H9 (cell line): Measurements from ENCODE around the gene ADAM8. TPM values are rescaled to one million over a fixed set of nuclear protein-coding genes. Genes with fewer than 3 reads are reported as not detected.

Experiments
- DNase-seq: peaks from one replicate; pipeline ENCODE4 v3.0.0-alpha.2; 2017
- H2AFZ ChIP-seq: one replicate; pipeline ENCODE4 v1.6.1; 2013; ENCODE audit warnings: mild to moderate bottlenecking, low read length, control low read depth, moderate library complexity
- H2AK5ac ChIP-seq: 2 replicates; pipeline ENCODE4 v1.6.1; 2013; ENCODE audit warnings: low read length, control low read depth, mixed read lengths; ENCODE audit not compliant: insufficient read length
- H2BK120ac ChIP-seq: one replicate; pipeline ENCODE4 v1.6.1; 2013; ENCODE audit warnings: low read depth, mild to moderate bottlenecking, low read length, control low read depth, inconsistent platforms; ENCODE audit not compliant: poor library complexity, severe bottlenecking
- H2BK12ac ChIP-seq: 2 replicates; pipeline ENCODE4 v1.6.1; 2013; ENCODE audit warnings: low read length, control low read depth, mixed read lengths, low read depth; ENCODE audit not compliant: insufficient read length
- H2BK15ac ChIP-seq: 2 replicates; pipeline ENCODE4 v1.6.1; 2013; ENCODE audit warnings: low read depth, low read length, control low read depth
- H2BK20ac ChIP-seq: one replicate; pipeline ENCODE4 v1.6.1; 2013; ENCODE audit warnings: low read depth, mild to moderate bottlenecking, low read length, control low read depth, inconsistent platforms; ENCODE audit not compliant: poor library complexity, severe bottlenecking
- H2BK5ac ChIP-seq: 2 replicates; pipeline ENCODE4 v1.6.1; 2013; ENCODE audit warnings: low read length, control low read depth, mixed read lengths; ENCODE audit not compliant: insufficient read length
- H3K14ac ChIP-seq: 2 replicates; pipeline ENCODE4 v1.6.1; 2013; ENCODE audit warnings: low read length, control low read depth; ENCODE audit not compliant: insufficient read depth
- H3K18ac ChIP-seq: 2 replicates; pipeline ENCODE4 v1.6.1; 2013; ENCODE audit warnings: low read depth, mild to moderate bottlenecking, mixed read lengths, low read length, control low read depth; ENCODE audit not compliant: insufficient read length
- H3K23ac ChIP-seq: 2 replicates; pipeline ENCODE4 v1.6.1; 2013; ENCODE audit warnings: low read length, control low read depth, mixed read lengths, low read depth; ENCODE audit not compliant: insufficient read length
- H3K23me2 ChIP-seq: 2 replicates; pipeline ENCODE4 v1.6.1; 2013; ENCODE audit warnings: low read depth, mild to moderate bottlenecking, mixed read lengths, low read length, control low read depth; ENCODE audit not compliant: insufficient read length, poor library complexity, severe bottlenecking
- H3K27ac ChIP-seq: 2 replicates; pipeline ENCODE4 v1.5.1; 2013; ENCODE audit warnings: low read length, control low read depth, mixed read lengths, low read depth; ENCODE audit not compliant: insufficient read length
- H3K27me3 ChIP-seq: 2 replicates; pipeline ENCODE4 v1.6.1; 2013; ENCODE audit warnings: low read length, control low read depth, inconsistent platforms; ENCODE audit not compliant: insufficient read depth
- H3K4ac ChIP-seq: 2 replicates; pipeline ENCODE4 v1.6.1; 2013; ENCODE audit warnings: low read depth, mild to moderate bottlenecking, control low read depth, inconsistent platforms, low read length, moderate library complexity
- H3K4me1 ChIP-seq: 2 replicates; pipeline ENCODE4 v1.6.1; 2013; ENCODE audit warnings: low read length, control low read depth, inconsistent platforms; ENCODE audit not compliant: insufficient read depth
- H3K4me2 ChIP-seq: 2 replicates; pipeline ENCODE4 v1.6.1; 2013; ENCODE audit warnings: low read length, control low read depth, mixed read lengths; ENCODE audit not compliant: insufficient read length, insufficient read depth
- H3K56ac ChIP-seq: 2 replicates; pipeline ENCODE4 v1.6.1; 2013; ENCODE audit warnings: low read depth, mild to moderate bottlenecking, mixed read lengths, low read length, control low read depth; ENCODE audit not compliant: insufficient read length
- H3K79me1 ChIP-seq: 2 replicates; pipeline ENCODE4 v1.6.1; 2013; ENCODE audit warnings: low read depth, mild to moderate bottlenecking, moderate library complexity, low read length, control low read depth, inconsistent platforms; ENCODE audit not compliant: insufficient read depth, poor library complexity, severe bottlenecking
- H3K79me2 ChIP-seq: 2 replicates; pipeline ENCODE4 v1.6.1; 2013; ENCODE audit warnings: low read length, control low read depth, inconsistent platforms; ENCODE audit not compliant: insufficient read depth
- H3K9ac ChIP-seq: 2 replicates; pipeline ENCODE4 v1.6.1; 2013; ENCODE audit warnings: low read length, control low read depth, mixed read lengths; ENCODE audit not compliant: insufficient read length; ENCODE audit errors: extremely low read depth
- H3K9me3 ChIP-seq: one replicate; pipeline ENCODE4 v1.6.1; 2013; ENCODE audit warnings: low read depth, low read length, inconsistent platforms; ENCODE audit not compliant: control insufficient read depth
- H3T11ph ChIP-seq: one replicate; pipeline ENCODE4 v1.6.1; 2013; ENCODE audit warnings: mild to moderate bottlenecking, low read length, control low read depth, inconsistent platforms
- H4K20me1 ChIP-seq: one replicate; pipeline ENCODE4 v1.6.1; 2013; ENCODE audit not compliant: control insufficient read depth, insufficient read length, insufficient read depth
- H4K5ac ChIP-seq: 2 replicates; pipeline ENCODE4 v1.6.1; 2013; ENCODE audit warnings: low read depth, mild to moderate bottlenecking, mixed read lengths, low read length, control low read depth; ENCODE audit not compliant: insufficient read length
- H4K8ac ChIP-seq: replicated peaks from 2 replicates; pipeline ENCODE4 v1.6.1; 2013; ENCODE audit warnings: low read length, control low read depth, mixed read lengths, low read depth; ENCODE audit not compliant: insufficient read length
- H4K91ac ChIP-seq: 2 replicates; pipeline ENCODE4 v1.6.1; 2013; ENCODE audit warnings: low read depth, mild to moderate bottlenecking, moderate library complexity, mixed read lengths, low read length, control low read depth; ENCODE audit not compliant: insufficient read length
- H3K27ac Mint-ChIP-seq, 3 experiments: 2 replicates in 2 of 3; 3 replicates in 1 of 3; pipeline ENCODE4 v1.8.0; 2020 to 2021; ENCODE audit warnings: mixed read lengths in 3 of 3, mild to moderate bottlenecking in 1 of 3, moderate library complexity in 1 of 3
- H3K27me3 Mint-ChIP-seq: 2 replicates; pipeline ENCODE4 v1.8.0; 2021; ENCODE audit warnings: low read depth, mild to moderate bottlenecking, moderate library complexity, mixed read lengths
- H3K36me3 Mint-ChIP-seq, 3 experiments: 2 replicates in 2 of 3; 3 replicates in 1 of 3; pipeline ENCODE4 v1.8.0; 2020 to 2021; ENCODE audit warnings: low read depth in 3 of 3, mixed read lengths in 3 of 3; ENCODE audit not compliant: insufficient read depth in 1 of 3
- H3K4me1 Mint-ChIP-seq, 2 experiments: 2 replicates each; pipeline ENCODE4 v1.8.0; 2020; ENCODE audit warnings: mixed read lengths in 2 of 2
- H3K4me3 Mint-ChIP-seq, 2 experiments: 2 replicates in 1 of 2; 3 replicates in 1 of 2; pipeline ENCODE4 v1.8.0; 2020 to 2021; ENCODE audit warnings: mild to moderate bottlenecking in 2 of 2, mixed read lengths in 2 of 2, moderate library complexity in 1 of 2
- H3K9me3 Mint-ChIP-seq, 2 experiments: 2 replicates in 1 of 2; 3 replicates in 1 of 2; pipeline ENCODE4 v1.8.0; 2020; ENCODE audit warnings: mild to moderate bottlenecking in 2 of 2, mixed read lengths in 2 of 2, moderate library complexity in 1 of 2
- WGBS: extraction: QIAGEN DNeasy Blood & Tissue Kit; methylation state at CpG from one replicate; pipeline ENCODE4 v1.1.7; 2013; ENCODE audit warnings: missing lambda C conversion rate, low lambda C conversion rate, mixed read lengths; ENCODE audit not compliant: insufficient read length; ENCODE audit errors: extremely low coverage; 5-methylcytosine and 5-hydroxymethylcytosine counted together
- total RNA-seq: library from RNA; stranded (reverse); gene quantifications from 2 replicates; pipeline ENCODE4 v1.2.1, GENCODE V29; 2021
- TF ChIP-seq, protein P1 (sequence below): fragments of 200-600 bp; sonication (generic); conservative IDR thresholded peaks from 3 replicates; pipeline ENCODE4 v1.8.0; 2021; ENCODE audit warnings: antibody characterized with exemption, mild to moderate bottlenecking

The ADAM8 gene
- total RNA-seq, 1 experiment from 2014 or later, result 5.4 TPM

DNA sequence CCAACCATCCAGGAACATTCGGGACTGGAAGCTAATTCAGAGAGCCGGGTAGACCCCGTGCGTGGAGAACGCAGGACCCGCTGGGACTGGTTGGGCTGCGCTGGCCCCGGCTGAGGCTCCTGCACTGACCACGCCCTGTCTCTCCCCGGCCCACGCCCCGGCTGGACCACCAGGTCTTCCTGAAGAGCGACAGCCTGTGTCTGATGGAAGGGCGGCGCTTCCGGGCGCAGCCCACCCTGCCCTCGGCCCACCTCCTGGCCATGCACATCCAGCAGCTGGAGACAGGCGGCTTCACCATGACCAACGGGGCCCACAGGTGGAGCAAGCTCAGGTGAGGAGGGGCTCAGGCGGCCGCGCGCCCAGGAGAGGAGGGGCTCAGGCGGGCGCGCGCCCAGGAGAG, 56.9 kb downstream of the ADAM8 start:
- Mint-ChIP-seq H3K9me3 (peaks cover 4 to 5% of the 10 kb centered on the region in 2 experiments; a peak in 2 of 5 replicates), H3K4me1 (peaks cover 12 to 22% of the 10 kb centered on the region in 2 experiments), H3K27ac (no peak overlapping the region), H3K4me3 (peak overlapping the region; percentile 29 to 34; a peak in 3 of 5 replicates), H3K36me3 (peaks cover 2 to 21% (median 8%) of the 10 kb centered on the region in 3 experiments; a peak in 5 of 7 replicates), H3K27me3 (peaks cover 5% of the 10 kb centered on the region)
- Histone ChIP-seq H4K91ac (no peak overlapping the region), H3K79me2 (no peaks in the 10 kb centered on the region), H4K5ac (no peak overlapping the region), H4K8ac (no peak overlapping the region), H3K79me1 (no peaks in the 10 kb centered on the region), H3K14ac (no peak overlapping the region), H2AK5ac (no peak overlapping the region), H3K23ac (no peak overlapping the region), H3K18ac (no peak overlapping the region), H3K23me2 (no peaks in the 10 kb centered on the region), H2BK15ac (no peak overlapping the region), H3K9me3 (no peaks in the 10 kb centered on the region), H3K4me1 (no peaks in the 10 kb centered on the region), H3K4me2 (peak overlapping the region; percentile 28), H2BK20ac (no peak overlapping the region), H3K27ac (no peak overlapping the region), H3K4ac (no peak overlapping the region), H3K56ac (no peak overlapping the region), H4K20me1 (no peaks in the 10 kb centered on the region), H2BK12ac (no peak overlapping the region), H3K9ac (no peak overlapping the region), H2BK120ac (no peak overlapping the region), H3K27me3 (no peaks in the 10 kb centered on the region), H3T11ph (no peak overlapping the region), H2AFZ (no peak overlapping the region), H2BK5ac (no peak overlapping the region)
- peak; percentile 93 for DNase-seq
- TF ChIP-seq, protein P1, sequence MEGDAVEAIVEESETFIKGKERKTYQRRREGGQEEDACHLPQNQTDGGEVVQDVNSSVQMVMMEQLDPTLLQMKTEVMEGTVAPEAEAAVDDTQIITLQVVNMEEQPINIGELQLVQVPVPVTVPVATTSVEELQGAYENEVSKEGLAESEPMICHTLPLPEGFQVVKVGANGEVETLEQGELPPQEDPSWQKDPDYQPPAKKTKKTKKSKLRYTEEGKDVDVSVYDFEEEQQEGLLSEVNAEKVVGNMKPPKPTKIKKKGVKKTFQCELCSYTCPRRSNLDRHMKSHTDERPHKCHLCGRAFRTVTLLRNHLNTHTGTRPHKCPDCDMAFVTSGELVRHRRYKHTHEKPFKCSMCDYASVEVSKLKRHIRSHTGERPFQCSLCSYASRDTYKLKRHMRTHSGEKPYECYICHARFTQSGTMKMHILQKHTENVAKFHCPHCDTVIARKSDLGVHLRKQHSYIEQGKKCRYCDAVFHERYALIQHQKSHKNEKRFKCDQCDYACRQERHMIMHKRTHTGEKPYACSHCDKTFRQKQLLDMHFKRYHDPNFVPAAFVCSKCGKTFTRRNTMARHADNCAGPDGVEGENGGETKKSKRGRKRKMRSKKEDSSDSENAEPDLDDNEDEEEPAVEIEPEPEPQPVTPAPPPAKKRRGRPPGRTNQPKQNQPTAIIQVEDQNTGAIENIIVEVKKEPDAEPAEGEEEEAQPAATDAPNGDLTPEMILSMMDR, result no peak
- no CpG with 5 or more reads among the region's 28 CpGs for WGBS
